Thyroid gland (tissue), 4 donors: Measurements from ENCODE around the gene PANK3.

Experiments used
- CTCF ChIP-seq, 6 experiments: fragments of 200-600 bp in 3 of 6; fragments of 450-650 bp in 3 of 6; sonication (generic) in 3 of 6; IDR thresholded peaks; one replicate each; pipeline ENCODE4 v1.5.1; 2016 to 2019; ENCODE audit warnings: antibody characterized with exemption in 6 of 6, mild to moderate bottlenecking in 2 of 6, inconsistent platforms in 1 of 6, moderate library complexity in 1 of 6
- POLR2A ChIP-seq, 2 donors: fragments of 450-650 bp; IDR thresholded peaks; one replicate each; pipeline ENCODE4 v1.6.1; 2017; ENCODE audit warnings: antibody characterized with exemption in 2 of 2, mild to moderate bottlenecking in 2 of 2, moderate library complexity in 1 of 2

- TF ChIP-seq CTCF (IDR thresholded peaks at IDR 0.05) (no peak), POLR2A (IDR thresholded peaks at IDR 0.05) (no peak)
Measured at GRCh38 chr5:168549554-168549953, 29.6 kb downstream of the PANK3 start.
